ENCODE measurements around the gene CCT6A.
"Not testable (repeated sequence)": the region's sequence is repeated elsewhere in the genome, so short reads cannot be mapped to it uniquely, and the experiment has no call there.

Gene CCT6A

DNA sequence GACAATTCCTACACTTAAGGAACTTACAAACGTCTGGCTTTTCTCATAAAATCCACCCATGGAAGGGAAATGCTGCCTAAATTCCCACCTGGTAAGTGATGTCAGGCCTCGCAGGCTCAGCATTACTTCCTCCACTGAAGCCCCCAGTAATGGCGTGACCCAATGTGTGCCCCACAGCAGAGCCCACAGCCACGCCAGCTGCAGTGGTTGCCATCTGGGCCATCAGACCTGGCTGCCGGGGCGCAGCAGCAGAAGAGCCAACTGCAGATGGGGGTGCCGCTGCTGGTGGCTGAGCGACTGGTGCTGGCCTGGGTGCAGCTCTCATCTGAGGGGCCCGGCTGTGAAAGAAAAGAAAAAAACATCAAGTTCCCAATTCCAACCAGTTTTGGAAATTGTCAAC lies 52.6 kb downstream of the CCT6A start:
- DNase-seq: not testable (repeated sequence)

GRCh38 chr7:56105508-56105907 lies 53.9 kb downstream of the CCT6A start:
- no peak for DNase-seq

DNA sequence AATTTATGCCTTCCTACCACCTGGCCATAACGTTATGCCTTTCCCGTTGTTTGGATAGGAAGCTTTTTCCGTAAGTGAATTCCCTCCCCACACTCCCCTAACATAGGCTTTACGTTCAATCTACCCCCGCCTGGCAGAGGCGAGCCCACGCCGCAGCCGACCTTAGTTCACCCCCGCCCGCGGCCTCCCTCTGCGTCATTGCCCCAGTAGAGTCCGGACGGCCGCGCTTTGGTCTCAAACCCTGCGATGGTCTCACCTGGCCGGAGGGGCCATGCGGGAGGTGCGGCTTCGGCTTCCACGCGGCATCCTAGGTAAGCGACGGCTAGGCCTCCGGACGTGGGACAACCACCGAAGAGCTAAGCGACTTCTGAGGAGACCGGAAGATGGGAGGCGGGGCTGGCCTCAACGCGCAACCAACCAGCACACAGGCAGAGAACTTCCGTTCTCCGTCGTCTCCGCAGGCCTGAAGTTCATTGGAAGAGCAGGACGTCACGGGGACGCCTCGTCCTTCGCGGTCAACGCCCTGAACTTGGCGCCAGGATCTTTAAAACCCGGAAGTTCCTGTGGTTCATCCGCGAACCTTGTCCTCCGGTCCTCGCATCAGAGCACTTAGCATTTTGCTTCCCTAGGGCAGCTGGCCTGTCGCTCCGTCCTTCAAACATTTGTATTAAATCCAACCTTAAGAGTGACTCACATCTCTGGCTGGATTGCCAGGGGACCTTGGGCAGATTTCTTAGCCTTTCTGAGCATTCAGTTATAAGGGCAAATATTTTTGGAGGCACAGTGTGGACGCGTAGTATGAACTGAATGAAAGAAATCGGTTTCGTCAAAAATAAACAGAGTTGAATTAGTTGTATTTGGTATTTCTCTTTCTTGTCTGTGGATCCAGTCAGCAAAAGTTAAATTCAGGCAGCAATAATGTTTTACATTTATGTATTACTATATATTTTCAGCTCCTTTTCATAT lies 54.8 kb downstream of the CCT6A start, which contains the start of gene CHCHD2:
Gene CHCHD2 (minus strand): TSS at position 369 of the 966 bp plus-strand sequence. CDS start 63 bp downstream, at position 306.
- DNase-seq: peak; percentile 97

- DNase-seq: no peak
Measured at GRCh38 chr7:56107954-56108258, 56.3 kb downstream of the CCT6A start.

DNA sequence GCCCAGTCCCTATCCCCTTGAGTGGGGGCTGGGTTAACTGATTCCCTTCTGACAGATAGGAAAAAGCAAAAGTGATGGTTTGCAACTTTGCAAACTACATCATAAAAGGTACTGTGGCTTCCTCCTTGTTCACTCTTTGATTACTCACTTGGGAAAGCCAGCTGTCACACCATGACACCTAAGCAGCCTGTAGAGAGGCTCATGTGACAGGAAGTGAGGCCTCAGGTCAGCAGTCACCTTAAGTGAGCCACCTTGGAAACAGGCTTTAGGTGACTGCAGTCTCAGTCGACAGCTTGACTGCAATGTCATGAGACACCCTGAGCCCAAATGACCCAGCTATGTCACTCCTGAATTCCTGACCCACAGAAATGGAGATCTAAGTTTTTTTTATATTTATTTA lies 59.0 kb downstream of the CCT6A start:
- no peak for DNase-seq

GRCh38 chr7:56112244-56112643 lies 60.7 kb downstream of the CCT6A start:
- DNase-seq: not testable (repeated sequence)

Measured in left hindlimb (tissue), 1 donor.